ENCODE results near the gene UBXN11. TPM values are rescaled to one million over a fixed set of nuclear protein-coding genes. Genes with fewer than 3 reads are reported as not detected.
A peak's percentile ranks its signal among the peaks of the same experiment; 100 is the strongest.

UBXN11 gene
- total and polyA plus RNA-seq, 2 of the 13 experiments (the other 11 are each of a cell fraction or from before 2014, with no cell fraction given): 9.3 to 10.4 TPM

DNA sequence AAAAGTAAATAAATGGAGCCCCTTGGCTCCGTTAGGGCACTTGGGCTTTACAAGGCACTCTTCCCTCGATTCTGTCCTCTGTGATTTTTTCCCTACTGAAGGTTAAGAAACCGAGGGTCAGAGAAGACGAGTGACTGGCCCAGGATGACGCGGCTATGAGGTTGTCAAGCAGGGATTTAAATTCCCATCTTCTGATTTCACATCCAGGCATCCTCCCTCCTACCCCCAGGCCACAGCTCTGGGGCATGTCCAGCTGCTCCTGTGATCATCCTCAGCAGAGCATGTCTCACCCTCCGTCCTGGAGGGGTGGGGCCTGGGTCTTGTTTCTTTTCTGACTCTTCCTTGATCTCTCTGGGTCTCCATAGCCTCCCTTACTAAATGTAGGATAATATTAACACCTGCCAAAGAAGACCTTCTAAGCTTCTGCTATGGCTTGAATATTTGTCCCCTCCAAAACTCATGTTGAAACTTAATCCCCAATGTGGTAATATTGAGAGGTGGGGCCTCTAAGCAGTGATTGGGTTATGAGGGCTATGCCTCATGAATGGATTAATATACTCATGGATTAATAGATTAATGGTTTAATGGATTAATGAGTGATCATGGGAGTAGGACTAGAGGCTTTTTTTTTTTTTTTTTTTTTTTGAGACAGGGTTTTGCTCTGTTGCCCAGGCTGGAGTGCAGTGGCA is 42.9 kb upstream of the UBXN11 start:
- ChIA-PET POLR2A (interaction anchor here (0.6 to 4.0 kb wide), 4 partner anchors 9 to 70 kb away, joined by 4 to 65 read pairs (median 16); partner anchors contain the start of gene SH3BGRL3), CTCF (ENCODE audit: low intra/inter-chr PET ratio, low total read pairs) (no interaction called here)
- Histone ChIP-seq H2AFZ (ENCODE audit: low read length) (no peak overlapping the region), H4K20me1 (ENCODE audit: insufficient read depth, low read length) (no peaks in the 10 kb centered on the region), H3K4me1 (ENCODE audit: insufficient read depth, low read length) (peaks cover 66% of the 10 kb centered on the region), H3K36me3 (replicated peaks in 1 of 2; ENCODE audit: control insufficient read depth in 1 of 2, insufficient read depth in 2 of 2, low read length in 2 of 2) (no peaks in the 10 kb centered on the region), H3K79me2 (ENCODE audit: insufficient read depth, low read length) (peaks cover 5% of the 10 kb centered on the region), H3K4me3 (replicated peaks in 1 of 3; ENCODE audit: insufficient read depth in 1 of 3, low read depth in 2 of 3, low read length in 3 of 3) (no peak overlapping the region), H3K9ac (ENCODE audit: insufficient read depth, low read depth, low read length) (peak overlapping the region; percentile 16; the same call in 1 of the 2 replicates), H3K27me3 (ENCODE audit: control insufficient read depth in 1 of 2, insufficient read depth in 2 of 2, low read length in 2 of 2) (no peaks in the 10 kb centered on the region), H3K9me3 (ENCODE audit: low read length) (no peaks in the 10 kb centered on the region), H3K27ac (ENCODE audit: extremely low read length, insufficient read depth, low read length) (peak overlapping the region; percentile 100), H3K4me2 (ENCODE audit: low read depth, low read length) (no peak overlapping the region)
- ATAC-seq (no peak), FAIRE-seq (no peak), DNase-seq (ENCODE audit: low spot score) (no peak)
- BruUV-seq (replicated peaks): no TSS peak
- in situ Hi-C loops (cut with HindIII; ENCODE audit: extremely low pct_ligation_motif_present, low pct_unique_long_range_greater_than_20kb) (no loop called here), intact Hi-C loops (cut with micrococcal nuclease; ENCODE audit: unreplicated experiment) (no loop called here)
- 99% methylated on average over 7 of the region's 7 CpGs for WGBS (ENCODE audit: low lambda C conversion rate)
- TF ChIP-seq, protein P1, sequence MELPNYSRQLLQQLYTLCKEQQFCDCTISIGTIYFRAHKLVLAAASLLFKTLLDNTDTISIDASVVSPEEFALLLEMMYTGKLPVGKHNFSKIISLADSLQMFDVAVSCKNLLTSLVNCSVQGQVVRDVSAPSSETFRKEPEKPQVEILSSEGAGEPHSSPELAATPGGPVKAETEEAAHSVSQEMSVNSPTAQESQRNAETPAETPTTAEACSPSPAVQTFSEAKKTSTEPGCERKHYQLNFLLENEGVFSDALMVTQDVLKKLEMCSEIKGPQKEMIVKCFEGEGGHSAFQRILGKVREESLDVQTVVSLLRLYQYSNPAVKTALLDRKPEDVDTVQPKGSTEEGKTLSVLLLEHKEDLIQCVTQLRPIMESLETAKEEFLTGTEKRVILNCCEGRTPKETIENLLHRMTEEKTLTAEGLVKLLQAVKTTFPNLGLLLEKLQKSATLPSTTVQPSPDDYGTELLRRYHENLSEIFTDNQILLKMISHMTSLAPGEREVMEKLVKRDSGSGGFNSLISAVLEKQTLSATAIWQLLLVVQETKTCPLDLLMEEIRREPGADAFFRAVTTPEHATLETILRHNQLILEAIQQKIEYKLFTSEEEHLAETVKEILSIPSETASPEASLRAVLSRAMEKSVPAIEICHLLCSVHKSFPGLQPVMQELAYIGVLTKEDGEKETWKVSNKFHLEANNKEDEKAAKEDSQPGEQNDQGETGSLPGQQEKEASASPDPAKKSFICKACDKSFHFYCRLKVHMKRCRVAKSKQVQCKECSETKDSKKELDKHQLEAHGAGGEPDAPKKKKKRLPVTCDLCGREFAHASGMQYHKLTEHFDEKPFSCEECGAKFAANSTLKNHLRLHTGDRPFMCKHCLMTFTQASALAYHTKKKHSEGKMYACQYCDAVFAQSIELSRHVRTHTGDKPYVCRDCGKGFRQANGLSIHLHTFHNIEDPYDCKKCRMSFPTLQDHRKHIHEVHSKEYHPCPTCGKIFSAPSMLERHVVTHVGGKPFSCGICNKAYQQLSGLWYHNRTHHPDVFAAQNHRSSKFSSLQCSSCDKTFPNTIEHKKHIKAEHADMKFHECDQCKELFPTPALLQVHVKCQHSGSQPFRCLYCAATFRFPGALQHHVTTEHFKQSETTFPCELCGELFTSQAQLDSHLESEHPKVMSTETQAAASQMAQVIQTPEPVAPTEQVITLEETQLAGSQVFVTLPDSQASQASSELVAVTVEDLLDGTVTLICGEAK (IDR thresholded peaks at IDR 0.05): no peak
- TF ChIP-seq, protein P1 (CRISPR knock-in tag; IDR thresholded peaks at IDR 0.05): no peak
- no peak for TF ChIP-seq ZMYM2 (CRISPR knock-in tag; IDR thresholded peaks at IDR 0.05)
- no peak for TF ChIP-seq RBM22 (optimal IDR thresholded peaks at IDR 0.05; ENCODE audit: low read length)
- TF ChIP-seq ZSCAN9 (CRISPR knock-in tag; IDR thresholded peaks at IDR 0.05; ENCODE audit: borderline replicate concordance): no peak
- no peak for TF ChIP-seq GATAD1 (CRISPR knock-in tag; IDR thresholded peaks at IDR 0.05)
- no peak for TF ChIP-seq FOXJ3 (CRISPR knock-in tag; IDR thresholded peaks at IDR 0.05; ENCODE audit: borderline replicate concordance)
- TF ChIP-seq, protein P2, sequence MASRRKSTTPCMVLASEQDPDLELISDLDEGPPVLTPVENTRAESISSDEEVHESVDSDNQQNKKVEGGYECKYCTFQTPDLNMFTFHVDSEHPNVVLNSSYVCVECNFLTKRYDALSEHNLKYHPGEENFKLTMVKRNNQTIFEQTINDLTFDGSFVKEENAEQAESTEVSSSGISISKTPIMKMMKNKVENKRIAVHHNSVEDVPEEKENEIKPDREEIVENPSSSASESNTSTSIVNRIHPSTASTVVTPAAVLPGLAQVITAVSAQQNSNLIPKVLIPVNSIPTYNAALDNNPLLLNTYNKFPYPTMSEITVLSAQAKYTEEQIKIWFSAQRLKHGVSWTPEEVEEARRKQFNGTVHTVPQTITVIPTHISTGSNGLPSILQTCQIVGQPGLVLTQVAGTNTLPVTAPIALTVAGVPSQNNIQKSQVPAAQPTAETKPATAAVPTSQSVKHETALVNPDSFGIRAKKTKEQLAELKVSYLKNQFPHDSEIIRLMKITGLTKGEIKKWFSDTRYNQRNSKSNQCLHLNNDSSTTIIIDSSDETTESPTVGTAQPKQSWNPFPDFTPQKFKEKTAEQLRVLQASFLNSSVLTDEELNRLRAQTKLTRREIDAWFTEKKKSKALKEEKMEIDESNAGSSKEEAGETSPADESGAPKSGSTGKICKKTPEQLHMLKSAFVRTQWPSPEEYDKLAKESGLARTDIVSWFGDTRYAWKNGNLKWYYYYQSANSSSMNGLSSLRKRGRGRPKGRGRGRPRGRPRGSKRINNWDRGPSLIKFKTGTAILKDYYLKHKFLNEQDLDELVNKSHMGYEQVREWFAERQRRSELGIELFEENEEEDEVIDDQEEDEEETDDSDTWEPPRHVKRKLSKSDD (CRISPR knock-in tag; IDR thresholded peaks at IDR 0.05; ENCODE audit: low read depth): no peak
- TF ChIP-seq SP140L (CRISPR knock-in tag; IDR thresholded peaks at IDR 0.05; ENCODE audit: borderline replicate concordance): no peak
- TF ChIP-seq POLR2AphosphoS5 (IDR thresholded peaks at IDR 0.05; ENCODE audit: low read depth, low read length): no peak
